K562 (cell line): Measurements from ENCODE around the gene ST6GALNAC2. TPM values are rescaled to one million over a fixed set of nuclear protein-coding genes. Genes with fewer than 3 reads are reported as not detected.

Experiments
- ATAC-seq: fragments of 200-7000 bp; cut with Tn5 transposase; 3 replicates; pipeline ENCODE4 v1.9.1; 2020; ENCODE audit warnings: moderate library complexity
- BruUV-seq: library from RNA; stranded (reverse); fragments of 400-500 nt; replicated peaks from 2 replicates; lab custom pipeline; 2021; lab: Mats Ljungman, UMichigan
- CTCF ChIA-PET: fragments of 300-600 bp; formaldehyde crosslinking; extraction: SDS; loops from one replicate; lab custom pipeline; 2021; ENCODE audit warnings: low intra/inter-chr PET ratio; lab: Yijun Ruan, JAX
- POLR2A ChIA-PET: fragments of 300-600, 350-650 bp; sonication (Branson Sonifier 250); formaldehyde crosslinking; extraction: SDS; loops from one replicate; lab custom pipeline; 2021; ENCODE audit warnings: antibody characterized with exemption, inconsistent platforms; lab: Yijun Ruan, JAX
- DNase-seq, 4 experiments: peaks; one replicate each; pipeline versions ENCODE4 v3.0.0 to v3.0.0-alpha.2; 2011 to 2018; ENCODE audit warnings: low spot score in 3 of 4, mixed read lengths in 3 of 4; ENCODE audit errors: extremely low read depth in 1 of 4
- FAIRE-seq: peaks from 2 replicates; lab custom pipeline; 2011; peaks lifted over from hg19 to GRCh38; lab: Jason Lieb, UNC
- H2AFZ ChIP-seq: 2 replicates; pipeline ENCODE4 v1.6.0; 2011; ENCODE audit warnings: low read depth, low read length, control low read depth, inconsistent platforms
- H3K27ac ChIP-seq: fragments of 200-600 bp; 3 replicates; pipeline ENCODE4 v1.8.0; 2011; ENCODE audit warnings: low read depth, mild to moderate bottlenecking, control low read depth, inconsistent platforms, low read length, moderate library complexity, mixed read lengths; ENCODE audit errors: extremely low read depth
- H3K27me3 ChIP-seq, 2 experiments: fragments of 300-600 bp in 1 of 2; 2 replicates in 1 of 2; 3 replicates in 1 of 2; pipeline versions ENCODE4 v1.6.0 to v1.8.0; 2011; ENCODE audit warnings: inconsistent platforms in 2 of 2, low read length in 2 of 2, mild to moderate bottlenecking in 1 of 2, mixed read lengths in 1 of 2, moderate library complexity in 1 of 2; ENCODE audit not compliant: control insufficient read depth in 2 of 2, insufficient read depth in 2 of 2
- H3K36me3 ChIP-seq: fragments of 300-600 bp; 3 replicates; pipeline ENCODE4 v1.8.0; 2011; ENCODE audit warnings: mild to moderate bottlenecking, low read length, inconsistent platforms; ENCODE audit not compliant: control insufficient read depth, insufficient read depth
- H3K4me1 ChIP-seq, 2 experiments: fragments of 200-600 bp in 1 of 2; replicated peaks in 1 of 2; 2 replicates in 1 of 2; 3 replicates in 1 of 2; pipeline versions ENCODE4 v1.5.1 to v1.8.0; 2011; ENCODE audit warnings: inconsistent platforms in 2 of 2, low read length in 2 of 2, mild to moderate bottlenecking in 1 of 2, mixed read lengths in 1 of 2, moderate library complexity in 1 of 2; ENCODE audit not compliant: control insufficient read depth in 2 of 2, insufficient read depth in 2 of 2
- H3K4me2 ChIP-seq: 2 replicates; pipeline ENCODE4 v1.6.1; 2011; ENCODE audit warnings: low read length, control low read depth, inconsistent platforms, mixed read lengths; ENCODE audit not compliant: insufficient read depth
- H3K4me3 ChIP-seq: fragments of 200-600 bp; sonication (generic), shearing (Covaris generic); 2 replicates; pipeline ENCODE4 v1.5.1; 2016; ENCODE audit warnings: control low read depth, inconsistent platforms
- H3K79me2 ChIP-seq: fragments of 200-600 bp; 3 replicates; pipeline ENCODE4 v1.8.0; 2011; ENCODE audit warnings: low read length, inconsistent platforms; ENCODE audit not compliant: control insufficient read depth, insufficient read depth
- H3K9ac ChIP-seq, 2 experiments: 2 replicates each; pipeline versions ENCODE4 v1.6.0 to v1.6.1; 2011; ENCODE audit warnings: low read depth in 2 of 2, low read length in 2 of 2, control low read depth in 1 of 2, inconsistent platforms in 1 of 2, mild to moderate bottlenecking in 1 of 2, mixed read lengths in 1 of 2; ENCODE audit not compliant: insufficient read depth in 1 of 2
- H3K9me1 ChIP-seq: one replicate; pipeline ENCODE4 v1.6.0; 2011; ENCODE audit warnings: inconsistent platforms, mild to moderate bottlenecking, low read length, moderate library complexity; ENCODE audit not compliant: control insufficient read depth, insufficient read depth
- H3K9me3 ChIP-seq: replicated peaks from 2 replicates; pipeline ENCODE4 v1.5.1; 2011; ENCODE audit warnings: low read depth, low read length, inconsistent platforms; ENCODE audit not compliant: control insufficient read depth, insufficient read depth
- H4K20me1 ChIP-seq: replicated peaks from 2 replicates; pipeline ENCODE4 v1.6.1; 2011; ENCODE audit warnings: low read length, inconsistent platforms, mixed read lengths; ENCODE audit not compliant: control insufficient read depth, insufficient read depth
- ATF2 ChIP-seq: sonication (generic); formaldehyde crosslinking; IDR thresholded peaks from 2 replicates; pipeline ENCODE4 v1.8.1; 2022; ENCODE audit warnings: missing genetic modification reagents
- CHD1 ChIP-seq: fragments of 200-600 bp; sonication (generic); IDR thresholded peaks from one replicate; pipeline ENCODE4 v1.6.1; 2012; ENCODE audit warnings: mild to moderate bottlenecking, moderate library complexity, low read length, inconsistent platforms
- GTF2A2 ChIP-seq: IDR thresholded peaks from 2 replicates; pipeline ENCODE4 v1.6.1; 2016; ENCODE audit warnings: mild to moderate bottlenecking, missing genetic modification characterization, missing compliant biosample characterization
- MTA1 ChIP-seq: fragments of 450-650 bp; IDR thresholded peaks from 2 replicates; pipeline ENCODE4 v1.6.1; 2017; ENCODE audit warnings: borderline replicate concordance
- NCOR1 ChIP-seq: fragments of 450-650 bp; IDR thresholded peaks from 2 replicates; pipeline ENCODE4 v1.6.1; 2016; ENCODE audit warnings: mild to moderate bottlenecking, moderate library complexity
- TOE1 ChIP-seq, 2 experiments: fragments of 450-650 bp in 1 of 2; sonication (generic) in 1 of 2; formaldehyde crosslinking in 1 of 2; IDR thresholded peaks; 2 replicates each; pipeline versions ENCODE4 v1.7.1 to v1.8.0; 2016 to 2022; ENCODE audit warnings: borderline replicate concordance in 2 of 2, mild to moderate bottlenecking in 2 of 2, antibody characterized with exemption in 1 of 2, inconsistent platforms in 1 of 2, low read depth in 1 of 2, missing genetic modification reagents in 1 of 2, moderate library complexity in 1 of 2
- ZNF175 ChIP-seq: fragments of 200-800 bp; sonication (Bioruptor generic); IDR thresholded peaks from 2 replicates; pipeline ENCODE4 v1.6.1; 2016; ENCODE audit warnings: low read depth, mild to moderate bottlenecking, missing genetic modification characterization, missing compliant biosample characterization
- WGBS: fragments of 100-300 bp; shearing (Covaris generic); methylation state at CpG from one replicate; pipeline ENCODE4 v1.1.6; 2016; ENCODE audit warnings: low coverage, mixed read lengths; ENCODE audit not compliant: insufficient coverage; ENCODE audit errors: missing lambda C conversion rate; 5-methylcytosine and 5-hydroxymethylcytosine counted together
- in situ Hi-C: fragments of 300-500 bp; cut with MboI; formaldehyde crosslinking; loops from 4 replicates; pipeline ENCODE4 v1.15.0; 2018; ENCODE audit warnings: inconsistent platforms, mixed read lengths
- intact Hi-C: fragments of 100-400 bp; cut with micrococcal nuclease; formaldehyde crosslinking; loops from 2 replicates; pipeline ENCODE4 v1.14.2; 2022
- polyA plus RNA-seq, 8 experiments: library from polyadenylated mRNA; depleted of rRNA in 4 of 8; stranded (reverse) in 5 of 8; unstranded in 3 of 8; fragments of >200 nt; fragmentation: Nextera tagmentation in 2 of 8; fragmentation: Illumina TruSeq in 1 of 8; extraction: Ambion mirVana in 2 of 8; extraction: Trizol in 1 of 8; gene quantifications; 2 replicates each; pipeline versions ENCODE4 v1.2.1 to v1.2.3, GENCODE V29; 2011 to 2014; ENCODE audit warnings: inconsistent platforms in 1 of 8, missing spikeins in 1 of 8
- total RNA-seq, 7 experiments: library from RNA; depleted of rRNA in 6 of 7; stranded (reverse); fragments of >200 nt in 6 of 7; fragmentation: Illumina TruSeq in 2 of 7; extraction: Trizol in 2 of 7; gene quantifications; 2 replicates each; pipeline versions ENCODE4 v1.2.1 to v1.2.3, GENCODE V29; 2011 to 2021; ENCODE audit warnings: low replicate concordance in 1 of 7
- TF ChIP-seq, protein P1 (sequence below): sonication (generic); formaldehyde crosslinking; IDR thresholded peaks from 2 replicates; pipeline ENCODE4 v1.8.0; 2022; ENCODE audit warnings: mild to moderate bottlenecking, missing genetic modification reagents
- TF ChIP-seq, protein P2 (sequence below): sonication (generic); formaldehyde crosslinking; IDR thresholded peaks from 2 replicates; pipeline ENCODE4 v1.9.0; 2022; ENCODE audit warnings: mild to moderate bottlenecking, missing genetic modification reagents

The ST6GALNAC2 gene
- total and polyA plus RNA-seq, 9 of the 15 experiments (the other 6 are each of a cell fraction or from before 2014, with no cell fraction given) = 0.18 TPM; not detected in 8

GRCh38 chr17:76541739-76542454 lies 43.8 kb downstream of the ST6GALNAC2 start (continued):
- TF ChIP-seq ZNF175 = no peak
- no peak for TF ChIP-seq NCOR1
- TF ChIP-seq, all 486 proteins: peak for 0

- Histone ChIP-seq H3K79me2 (no peaks in the 10 kb centered on the region), H4K20me1 (no peaks in the 10 kb centered on the region), H3K9me1 (no peaks in the 10 kb centered on the region), H3K4me2 (peak overlapping the region; percentile 74), H2AFZ (peak overlapping the region; percentile 91), H3K27ac (peak overlapping the region; percentile 65), H3K9me3 (no peaks in the 10 kb centered on the region), H3K9ac (peak overlapping the region; percentile 55 to 89), H3K36me3 (no peaks in the 10 kb centered on the region), H3K27me3 (no peaks in the 10 kb centered on the region), H3K4me1 (peaks cover 11 to 56% of the 10 kb centered on the region in 2 experiments; a peak in 4 of 5 replicates), H3K4me3 (0 out of 2 replicates have a peak overlapping the region, but pooled peaks have one; percentile 7)
- BruUV-seq = no TSS peak
- DNase-seq = peak; percentile 97 to 98 (median 98)
- WGBS = 17% methylated on average over 24 of the region's 27 CpGs
- ATAC-seq = peak; percentile 100
- peak; percentile 100 for FAIRE-seq
- CTCF ChIA-PET = interaction anchor here (0.6 to 1.0 kb wide), 3 partner anchors 15 to 141 kb away, joined by 3 to 5 read pairs (median 3); no protein-coding TSS in a partner anchor
- POLR2A ChIA-PET = interaction anchor here (0.6 to 3.0 kb wide), 10 partner anchors 11 to 120 kb away, joined by 3 to 26 read pairs (median 4); no protein-coding TSS in a partner anchor
- in situ Hi-C loops = no loop called here
- intact Hi-C loops = no loop called here
- TF ChIP-seq, protein P1, sequence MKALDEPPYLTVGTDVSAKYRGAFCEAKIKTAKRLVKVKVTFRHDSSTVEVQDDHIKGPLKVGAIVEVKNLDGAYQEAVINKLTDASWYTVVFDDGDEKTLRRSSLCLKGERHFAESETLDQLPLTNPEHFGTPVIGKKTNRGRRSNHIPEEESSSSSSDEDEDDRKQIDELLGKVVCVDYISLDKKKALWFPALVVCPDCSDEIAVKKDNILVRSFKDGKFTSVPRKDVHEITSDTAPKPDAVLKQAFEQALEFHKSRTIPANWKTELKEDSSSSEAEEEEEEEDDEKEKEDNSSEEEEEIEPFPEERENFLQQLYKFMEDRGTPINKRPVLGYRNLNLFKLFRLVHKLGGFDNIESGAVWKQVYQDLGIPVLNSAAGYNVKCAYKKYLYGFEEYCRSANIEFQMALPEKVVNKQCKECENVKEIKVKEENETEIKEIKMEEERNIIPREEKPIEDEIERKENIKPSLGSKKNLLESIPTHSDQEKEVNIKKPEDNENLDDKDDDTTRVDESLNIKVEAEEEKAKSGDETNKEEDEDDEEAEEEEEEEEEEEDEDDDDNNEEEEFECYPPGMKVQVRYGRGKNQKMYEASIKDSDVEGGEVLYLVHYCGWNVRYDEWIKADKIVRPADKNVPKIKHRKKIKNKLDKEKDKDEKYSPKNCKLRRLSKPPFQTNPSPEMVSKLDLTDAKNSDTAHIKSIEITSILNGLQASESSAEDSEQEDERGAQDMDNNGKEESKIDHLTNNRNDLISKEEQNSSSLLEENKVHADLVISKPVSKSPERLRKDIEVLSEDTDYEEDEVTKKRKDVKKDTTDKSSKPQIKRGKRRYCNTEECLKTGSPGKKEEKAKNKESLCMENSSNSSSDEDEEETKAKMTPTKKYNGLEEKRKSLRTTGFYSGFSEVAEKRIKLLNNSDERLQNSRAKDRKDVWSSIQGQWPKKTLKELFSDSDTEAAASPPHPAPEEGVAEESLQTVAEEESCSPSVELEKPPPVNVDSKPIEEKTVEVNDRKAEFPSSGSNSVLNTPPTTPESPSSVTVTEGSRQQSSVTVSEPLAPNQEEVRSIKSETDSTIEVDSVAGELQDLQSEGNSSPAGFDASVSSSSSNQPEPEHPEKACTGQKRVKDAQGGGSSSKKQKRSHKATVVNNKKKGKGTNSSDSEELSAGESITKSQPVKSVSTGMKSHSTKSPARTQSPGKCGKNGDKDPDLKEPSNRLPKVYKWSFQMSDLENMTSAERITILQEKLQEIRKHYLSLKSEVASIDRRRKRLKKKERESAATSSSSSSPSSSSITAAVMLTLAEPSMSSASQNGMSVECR (CRISPR knock-in tag) = 0 out of 2 replicates have a peak, but pooled peaks have one; percentile 28
- peak; percentile 90; the same call in 1 of the 2 replicates for TF ChIP-seq ATF2 (CRISPR knock-in tag)
- TF ChIP-seq CHD1 = no peak
- TF ChIP-seq TOE1 (IDR thresholded peaks at IDR 0.05; ENCODE audit: borderline replicate concordance) = peak; percentile 74; the same call in 1 of the 2 replicates
- TF ChIP-seq TOE1 (CRISPR knock-in tag; IDR thresholded peaks at IDR 0.05; ENCODE audit: borderline replicate concordance, low read depth) = no peak
- no peak for TF ChIP-seq GTF2A2
- peak; percentile 51; the same call in 1 of the 2 replicates for TF ChIP-seq MTA1
- TF ChIP-seq, protein P2, sequence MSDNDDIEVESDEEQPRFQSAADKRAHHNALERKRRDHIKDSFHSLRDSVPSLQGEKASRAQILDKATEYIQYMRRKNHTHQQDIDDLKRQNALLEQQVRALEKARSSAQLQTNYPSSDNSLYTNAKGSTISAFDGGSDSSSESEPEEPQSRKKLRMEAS (CRISPR knock-in tag) = peak; percentile 89
Observed at GRCh38 chr17:76540381-76541300, 45.0 kb downstream of the ST6GALNAC2 start.
